Cardiac muscle cell (in vitro differentiated cells and primary cell): ENCODE measurements around the gene STX19. TPM values are rescaled to one million over a fixed set of nuclear protein-coding genes. Genes with fewer than 3 reads are reported as not detected.
A peak's percentile ranks its signal among the peaks of the same experiment; 100 is the strongest.

ENCODE experiments used
- DNase-seq, 2 donors: peaks; one replicate each; pipeline versions ENCODE4 v3.0.0 to v3.0.0-alpha.2; 2010 to 2017; ENCODE audit warnings: low read depth in 1 of 2, low spot score in 1 of 2
- H3K27ac ChIP-seq: fragments of 200-600 bp; sonication (generic); 2 replicates; pipeline ENCODE4 v1.5.1; 2016
- H3K27me3 ChIP-seq: fragments of 200-600 bp; sonication (generic); 2 replicates; pipeline ENCODE4 v1.6.0; 2016; ENCODE audit warnings: control low read depth
- H3K36me3 ChIP-seq: fragments of 200-600 bp; sonication (generic); 2 replicates; pipeline ENCODE4 v1.5.1; 2016; ENCODE audit warnings: control low read depth
- H3K4me1 ChIP-seq: fragments of 200-600 bp; sonication (generic); 2 replicates; pipeline ENCODE4 v1.8.1; 2017; ENCODE audit warnings: low read depth, mild to moderate bottlenecking, mixed run types
- H3K4me3 ChIP-seq: fragments of 200-600 bp; sonication (generic); 2 replicates; pipeline ENCODE4 v1.5.1; 2016; ENCODE audit warnings: mild to moderate bottlenecking
- H3K9me3 ChIP-seq: fragments of 200-600 bp; sonication (generic); 2 replicates; pipeline ENCODE4 v1.5.1; 2017; ENCODE audit warnings: low read depth, mild to moderate bottlenecking, control low read depth
- CTCF ChIP-seq: IDR thresholded peaks from 2 replicates; pipeline ENCODE4 v1.5.1; 2012; ENCODE audit warnings: low read depth, mild to moderate bottlenecking, low read length
- polyA plus RNA-seq: library from polyadenylated mRNA; unstranded; fragments of >200 nt; fragmentation: Nextera tagmentation; extraction: Ambion mirVana; gene quantifications from 2 replicates; pipeline ENCODE4 v1.2.1, GENCODE V29; 2016
- total RNA-seq: library from RNA; depleted of rRNA; stranded (reverse); fragments of >200 nt; gene quantifications from 2 replicates; pipeline ENCODE4 v1.2.3, GENCODE V29; 2016

The STX19 gene
- total and polyA plus RNA-seq, 2 experiments from 2014 or later, result not detected

- Histone ChIP-seq H3K36me3 (peaks cover 11% of the 10 kb centered on the region), H3K9me3 (no peaks in the 10 kb centered on the region), H3K27me3 (no peaks in the 10 kb centered on the region), H3K4me3 (no peak overlapping the region), H3K27ac (no peak overlapping the region), H3K4me1 (no peaks in the 10 kb centered on the region)
- TF ChIP-seq CTCF, result no peak
- no peak for DNase-seq
These were observed 14.9 kb upstream of the STX19 start for GRCh38 chr3:94043285-94043684.

GRCh38 chr3:94036909-94037507 is 8.6 kb upstream of the STX19 start:
- peaks cover 7% of the 10 kb centered on the region for H3K36me3 ChIP-seq
- H3K9me3 ChIP-seq, result no peaks in the 10 kb centered on the region
- TF ChIP-seq CTCF, result peak; percentile 59
- H3K27me3 ChIP-seq, result no peaks in the 10 kb centered on the region
- H3K4me3 ChIP-seq, result no peak overlapping the region
- DNase-seq, result peak in 1 of 2 donors; percentile 51
- H3K4me1 ChIP-seq, result no peaks in the 10 kb centered on the region
- H3K27ac ChIP-seq, result no peak overlapping the region

- no peaks in the 10 kb centered on the region for H3K9me3 ChIP-seq
- no peaks in the 10 kb centered on the region for H3K4me1 ChIP-seq
- H3K36me3 ChIP-seq, result no peaks in the 10 kb centered on the region
- no peaks in the 10 kb centered on the region for H3K27me3 ChIP-seq
- no peak overlapping the region for H3K4me3 ChIP-seq
- TF ChIP-seq CTCF, result no peak
- no peak overlapping the region for H3K27ac ChIP-seq
- no peak for DNase-seq
These were observed 1.8 kb downstream of the STX19 start for GRCh38 chr3:94026623-94027022.

GRCh38 chr3:94024385-94024784 is 4.0 kb downstream of the STX19 start:
- H3K4me3 ChIP-seq, result no peak overlapping the region
- H3K27ac ChIP-seq, result no peak overlapping the region
- no peaks in the 10 kb centered on the region for H3K9me3 ChIP-seq
- no peak for TF ChIP-seq CTCF
- no peak for DNase-seq
- no peaks in the 10 kb centered on the region for H3K27me3 ChIP-seq
- H3K4me1 ChIP-seq, result no peaks in the 10 kb centered on the region
- H3K36me3 ChIP-seq, result no peaks in the 10 kb centered on the region

GRCh38 chr3:94020293-94020692 is 8.1 kb downstream of the STX19 start:
- Histone ChIP-seq H3K4me3 (no peak overlapping the region), H3K9me3 (no peaks in the 10 kb centered on the region), H3K36me3 (no peaks in the 10 kb centered on the region), H3K27ac (no peak overlapping the region), H3K27me3 (no peaks in the 10 kb centered on the region), H3K4me1 (no peaks in the 10 kb centered on the region)
- no peak for DNase-seq
- TF ChIP-seq CTCF, result no peak

GRCh38 chr3:94019659-94020058 is 8.7 kb downstream of the STX19 start:
- Histone ChIP-seq H3K4me3 (no peak overlapping the region), H3K9me3 (no peaks in the 10 kb centered on the region), H3K36me3 (no peaks in the 10 kb centered on the region), H3K27ac (no peak overlapping the region), H3K27me3 (no peaks in the 10 kb centered on the region), H3K4me1 (no peaks in the 10 kb centered on the region)
- no peak for DNase-seq
- TF ChIP-seq CTCF, result no peak
